K562 (cell line): Measurements from ENCODE around the gene CPNE1. TPM values are rescaled to one million over a fixed set of nuclear protein-coding genes. Genes with fewer than 3 reads are reported as not detected.

Experiments
- ATAC-seq: fragments of 200-7000 bp; cut with Tn5 transposase; 3 replicates; pipeline ENCODE4 v1.9.1; 2020; ENCODE audit warnings: moderate library complexity
- BruUV-seq: library from RNA; stranded (reverse); fragments of 400-500 nt; replicated peaks from 2 replicates; lab custom pipeline; 2021; lab: Mats Ljungman, UMichigan
- CTCF ChIA-PET: fragments of 300-600 bp; formaldehyde crosslinking; extraction: SDS; loops from one replicate; lab custom pipeline; 2021; ENCODE audit warnings: low intra/inter-chr PET ratio; lab: Yijun Ruan, JAX
- POLR2A ChIA-PET: fragments of 300-600, 350-650 bp; sonication (Branson Sonifier 250); formaldehyde crosslinking; extraction: SDS; loops from one replicate; lab custom pipeline; 2021; ENCODE audit warnings: antibody characterized with exemption, inconsistent platforms; lab: Yijun Ruan, JAX
- DNase-seq, 4 experiments: peaks; one replicate each; pipeline versions ENCODE4 v3.0.0 to v3.0.0-alpha.2; 2011 to 2018; ENCODE audit warnings: low spot score in 3 of 4, mixed read lengths in 3 of 4; ENCODE audit errors: extremely low read depth in 1 of 4
- FAIRE-seq: peaks from 2 replicates; lab custom pipeline; 2011; peaks lifted over from hg19 to GRCh38; lab: Jason Lieb, UNC
- H2AFZ ChIP-seq: 2 replicates; pipeline ENCODE4 v1.6.0; 2011; ENCODE audit warnings: low read depth, low read length, control low read depth, inconsistent platforms
- H3K27ac ChIP-seq: fragments of 200-600 bp; 3 replicates; pipeline ENCODE4 v1.8.0; 2011; ENCODE audit warnings: low read depth, mild to moderate bottlenecking, control low read depth, inconsistent platforms, low read length, moderate library complexity, mixed read lengths; ENCODE audit errors: extremely low read depth
- H3K27me3 ChIP-seq, 2 experiments: fragments of 300-600 bp in 1 of 2; 2 replicates in 1 of 2; 3 replicates in 1 of 2; pipeline versions ENCODE4 v1.6.0 to v1.8.0; 2011; ENCODE audit warnings: inconsistent platforms in 2 of 2, low read length in 2 of 2, mild to moderate bottlenecking in 1 of 2, mixed read lengths in 1 of 2, moderate library complexity in 1 of 2; ENCODE audit not compliant: control insufficient read depth in 2 of 2, insufficient read depth in 2 of 2
- H3K36me3 ChIP-seq: fragments of 300-600 bp; 3 replicates; pipeline ENCODE4 v1.8.0; 2011; ENCODE audit warnings: mild to moderate bottlenecking, low read length, inconsistent platforms; ENCODE audit not compliant: control insufficient read depth, insufficient read depth
- H3K4me1 ChIP-seq, 2 experiments: fragments of 200-600 bp in 1 of 2; replicated peaks in 1 of 2; 2 replicates in 1 of 2; 3 replicates in 1 of 2; pipeline versions ENCODE4 v1.5.1 to v1.8.0; 2011; ENCODE audit warnings: inconsistent platforms in 2 of 2, low read length in 2 of 2, mild to moderate bottlenecking in 1 of 2, mixed read lengths in 1 of 2, moderate library complexity in 1 of 2; ENCODE audit not compliant: control insufficient read depth in 2 of 2, insufficient read depth in 2 of 2
- H3K4me2 ChIP-seq: 2 replicates; pipeline ENCODE4 v1.6.1; 2011; ENCODE audit warnings: low read length, control low read depth, inconsistent platforms, mixed read lengths; ENCODE audit not compliant: insufficient read depth
- H3K4me3 ChIP-seq: fragments of 200-600 bp; sonication (generic), shearing (Covaris generic); 2 replicates; pipeline ENCODE4 v1.5.1; 2016; ENCODE audit warnings: control low read depth, inconsistent platforms
- H3K79me2 ChIP-seq: fragments of 200-600 bp; 3 replicates; pipeline ENCODE4 v1.8.0; 2011; ENCODE audit warnings: low read length, inconsistent platforms; ENCODE audit not compliant: control insufficient read depth, insufficient read depth
- H3K9ac ChIP-seq, 2 experiments: 2 replicates each; pipeline versions ENCODE4 v1.6.0 to v1.6.1; 2011; ENCODE audit warnings: low read depth in 2 of 2, low read length in 2 of 2, control low read depth in 1 of 2, inconsistent platforms in 1 of 2, mild to moderate bottlenecking in 1 of 2, mixed read lengths in 1 of 2; ENCODE audit not compliant: insufficient read depth in 1 of 2
- H3K9me1 ChIP-seq: one replicate; pipeline ENCODE4 v1.6.0; 2011; ENCODE audit warnings: inconsistent platforms, mild to moderate bottlenecking, low read length, moderate library complexity; ENCODE audit not compliant: control insufficient read depth, insufficient read depth
- H3K9me3 ChIP-seq: replicated peaks from 2 replicates; pipeline ENCODE4 v1.5.1; 2011; ENCODE audit warnings: low read depth, low read length, inconsistent platforms; ENCODE audit not compliant: control insufficient read depth, insufficient read depth
- H4K20me1 ChIP-seq: replicated peaks from 2 replicates; pipeline ENCODE4 v1.6.1; 2011; ENCODE audit warnings: low read length, inconsistent platforms, mixed read lengths; ENCODE audit not compliant: control insufficient read depth, insufficient read depth
- CEBPZ ChIP-seq: fragments of 150-350 bp; IDR thresholded peaks from 2 replicates; pipeline ENCODE4 v1.6.1; 2014; ENCODE audit warnings: low read depth, mild to moderate bottlenecking, low read length, borderline replicate concordance
- GATAD2B ChIP-seq: fragments of 450-650 bp; IDR thresholded peaks from 2 replicates; pipeline ENCODE4 v1.6.1; 2017; ENCODE audit warnings: mild to moderate bottlenecking, borderline replicate concordance
- HMGN3 ChIP-seq: IDR thresholded peaks from 2 replicates; pipeline ENCODE4 v1.6.1; 2011; ENCODE audit warnings: borderline replicate concordance, low read depth, mild to moderate bottlenecking, mixed read lengths, low read length; ENCODE audit not compliant: insufficient read length; ENCODE audit errors: extremely low read depth
- HNRNPUL1 ChIP-seq: fragments of 200-400 bp; formaldehyde crosslinking; IDR thresholded peaks from 2 replicates; pipeline ENCODE4 v1.6.1; 2017; ENCODE audit warnings: low read length
- JUND ChIP-seq, 2 experiments: IDR thresholded peaks; 2 replicates in 1 of 2; 3 replicates in 1 of 2; pipeline ENCODE4 v1.6.1; 2011; ENCODE audit warnings: borderline replicate concordance in 2 of 2, low read depth in 2 of 2, low read length in 2 of 2, improper control_type of control experiment in 1 of 2, missing biosample characterization in 1 of 2, missing genetic modification characterization in 1 of 2, missing genetic modification reagents in 1 of 2
- MNT ChIP-seq, 2 experiments: fragments of 450-650 bp; conservative IDR thresholded peaks; 2 replicates each; pipeline ENCODE4 v1.6.1; 2017; ENCODE audit warnings: mild to moderate bottlenecking in 2 of 2, moderate library complexity in 2 of 2
- ZNF224 ChIP-seq: sonication (generic); formaldehyde crosslinking; IDR thresholded peaks from 2 replicates; pipeline ENCODE4 v1.8.0; 2022; ENCODE audit warnings: mild to moderate bottlenecking, missing genetic modification reagents
- WGBS: fragments of 100-300 bp; shearing (Covaris generic); methylation state at CpG from one replicate; pipeline ENCODE4 v1.1.6; 2016; ENCODE audit warnings: low coverage, mixed read lengths; ENCODE audit not compliant: insufficient coverage; ENCODE audit errors: missing lambda C conversion rate; 5-methylcytosine and 5-hydroxymethylcytosine counted together
- in situ Hi-C: fragments of 300-500 bp; cut with MboI; formaldehyde crosslinking; loops from 4 replicates; pipeline ENCODE4 v1.15.0; 2018; ENCODE audit warnings: inconsistent platforms, mixed read lengths
- intact Hi-C: fragments of 100-400 bp; cut with micrococcal nuclease; formaldehyde crosslinking; loops from 2 replicates; pipeline ENCODE4 v1.14.2; 2022
- polyA plus RNA-seq, 8 experiments: library from polyadenylated mRNA; depleted of rRNA in 4 of 8; stranded (reverse) in 5 of 8; unstranded in 3 of 8; fragments of >200 nt; fragmentation: Nextera tagmentation in 2 of 8; fragmentation: Illumina TruSeq in 1 of 8; extraction: Ambion mirVana in 2 of 8; extraction: Trizol in 1 of 8; gene quantifications; 2 replicates each; pipeline versions ENCODE4 v1.2.1 to v1.2.3, GENCODE V29; 2011 to 2014; ENCODE audit warnings: inconsistent platforms in 1 of 8, missing spikeins in 1 of 8
- total RNA-seq, 7 experiments: library from RNA; depleted of rRNA in 6 of 7; stranded (reverse); fragments of >200 nt in 6 of 7; fragmentation: Illumina TruSeq in 2 of 7; extraction: Trizol in 2 of 7; gene quantifications; 2 replicates each; pipeline versions ENCODE4 v1.2.1 to v1.2.3, GENCODE V29; 2011 to 2021; ENCODE audit warnings: low replicate concordance in 1 of 7

The CPNE1 gene
- total and polyA plus RNA-seq, 9 of the 15 experiments (the other 6 are each of a cell fraction or from before 2014, with no cell fraction given) = 42.1 to 102 (median 56.0) TPM

- no peak for TF ChIP-seq ZNF224 (CRISPR knock-in tag)
- TF ChIP-seq, all 486 proteins: peak for 0
These were observed 65.6 kb downstream of the CPNE1 start (continued) for GRCh38 chr20:35598899-35599775.

GRCh38 chr20:35598476-35598875 is 66.2 kb downstream of the CPNE1 start:
- no peak overlapping the region for H3K4me3 ChIP-seq
- no peak overlapping the region for H3K9ac ChIP-seq
- CTCF ChIA-PET = no interaction called here
- FAIRE-seq (no peak), DNase-seq (no peak), ATAC-seq (no peak)
- POLR2A ChIA-PET = interaction anchor here (1.1 kb wide), 1 partner anchor 17 kb away, joined by 4 read pairs; the partner anchor contains the start of gene SPAG4
- peaks cover 0 to 35% of the 10 kb centered on the region in 2 experiments; a peak in 3 of 5 replicates for H3K4me1 ChIP-seq
- H3K79me2 ChIP-seq = no peaks in the 10 kb centered on the region
- H3K27ac ChIP-seq = no peak overlapping the region
- no TSS peak for BruUV-seq
- no peak overlapping the region for H2AFZ ChIP-seq
- H3K9me1 ChIP-seq = no peaks in the 10 kb centered on the region
- H3K9me3 ChIP-seq = no peaks in the 10 kb centered on the region
- H3K27me3 ChIP-seq = peaks cover 0 to 35% of the 10 kb centered on the region in 2 experiments; a peak in 4 of 5 replicates
- 31% methylated on average over 7 of the region's 7 CpGs for WGBS
- intact Hi-C loops = no loop called here
- in situ Hi-C loops = no loop called here
- no peaks in the 10 kb centered on the region for H4K20me1 ChIP-seq
- H3K36me3 ChIP-seq = no peaks in the 10 kb centered on the region
- H3K4me2 ChIP-seq = no peak overlapping the region
- TF ChIP-seq HMGN3 (no peak), GATAD2B (no peak), MNT (conservative IDR thresholded peaks at IDR 0.05) (no peak), JUND (IDR thresholded peaks at IDR 0.05; ENCODE audit: borderline replicate concordance, low read depth, low read length) (no peak), JUND (tag; IDR thresholded peaks at IDR 0.05; ENCODE audit: borderline replicate concordance, low read depth, low read length) (no peak), HNRNPUL1 (no peak), CEBPZ (no peak)
